Epithelial cell of esophagus (primary cell): ENCODE data around the gene SLC15A1.
A peak's percentile ranks its signal among the peaks of the same experiment; 100 is the strongest.
"Not testable (repeated sequence)": the region's sequence is repeated elsewhere in the genome, so short reads cannot be mapped to it uniquely, and the experiment has no call there.

Experiments used
- DNase-seq: peaks from one replicate; pipeline ENCODE4 v3.0.0; 2010; ENCODE audit warnings: low read depth
- H3K4me3 ChIP-seq: 2 replicates; pipeline ENCODE4 v1.5.1; 2011; ENCODE audit warnings: mild to moderate bottlenecking, low read length, control low read depth
- TF ChIP-seq, protein P1 (sequence below): IDR thresholded peaks from 2 replicates; pipeline ENCODE4 v1.5.1; 2011; ENCODE audit warnings: low read depth, mild to moderate bottlenecking, low read length, control low read depth, inconsistent platforms; ENCODE audit not compliant: insufficient read depth; ENCODE audit errors: missing control alignments

Gene SLC15A1

DNA sequence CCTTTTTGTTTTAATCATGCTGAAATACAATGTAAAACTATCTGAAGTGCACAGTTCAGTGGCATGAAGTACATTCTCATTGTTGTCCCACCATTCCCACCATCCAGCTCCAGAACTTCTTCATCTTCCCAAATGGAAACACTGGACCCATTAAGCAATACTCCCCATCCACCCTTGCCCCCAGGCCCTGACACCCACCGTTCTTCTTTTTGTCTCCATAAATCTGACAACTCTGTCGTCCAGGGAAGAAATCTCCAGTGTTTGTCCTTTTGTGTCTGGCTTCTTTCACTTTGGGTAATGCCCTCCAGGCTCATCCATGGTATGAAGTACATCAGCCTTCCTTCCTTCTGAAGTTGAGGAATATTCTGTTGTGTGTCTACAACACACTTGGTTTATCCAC lies 2.6 kb upstream of the SLC15A1 start:
- DNase-seq = no peak
- TF ChIP-seq, protein P1, sequence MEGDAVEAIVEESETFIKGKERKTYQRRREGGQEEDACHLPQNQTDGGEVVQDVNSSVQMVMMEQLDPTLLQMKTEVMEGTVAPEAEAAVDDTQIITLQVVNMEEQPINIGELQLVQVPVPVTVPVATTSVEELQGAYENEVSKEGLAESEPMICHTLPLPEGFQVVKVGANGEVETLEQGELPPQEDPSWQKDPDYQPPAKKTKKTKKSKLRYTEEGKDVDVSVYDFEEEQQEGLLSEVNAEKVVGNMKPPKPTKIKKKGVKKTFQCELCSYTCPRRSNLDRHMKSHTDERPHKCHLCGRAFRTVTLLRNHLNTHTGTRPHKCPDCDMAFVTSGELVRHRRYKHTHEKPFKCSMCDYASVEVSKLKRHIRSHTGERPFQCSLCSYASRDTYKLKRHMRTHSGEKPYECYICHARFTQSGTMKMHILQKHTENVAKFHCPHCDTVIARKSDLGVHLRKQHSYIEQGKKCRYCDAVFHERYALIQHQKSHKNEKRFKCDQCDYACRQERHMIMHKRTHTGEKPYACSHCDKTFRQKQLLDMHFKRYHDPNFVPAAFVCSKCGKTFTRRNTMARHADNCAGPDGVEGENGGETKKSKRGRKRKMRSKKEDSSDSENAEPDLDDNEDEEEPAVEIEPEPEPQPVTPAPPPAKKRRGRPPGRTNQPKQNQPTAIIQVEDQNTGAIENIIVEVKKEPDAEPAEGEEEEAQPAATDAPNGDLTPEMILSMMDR = no peak
- H3K4me3 ChIP-seq = no peak overlapping the region

DNA sequence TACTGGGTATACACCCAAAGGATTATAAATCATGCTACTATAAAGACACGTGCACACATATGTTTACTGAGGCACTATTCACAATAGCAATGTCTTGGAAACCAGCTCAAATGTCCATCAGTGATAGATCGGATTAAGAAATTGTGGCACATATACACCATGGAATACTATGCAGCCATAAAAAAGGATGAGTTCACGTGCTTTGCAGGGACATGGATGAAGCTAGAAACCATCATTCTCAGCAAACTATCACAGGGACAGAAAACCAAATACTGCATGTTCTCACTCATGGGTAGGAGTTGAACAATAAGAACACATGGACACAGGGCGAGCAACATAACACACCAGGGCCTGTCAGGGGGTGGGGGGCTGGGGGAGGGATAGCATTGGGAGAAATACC lies 2.0 kb upstream of the SLC15A1 start:
- DNase-seq, H3K4me3 ChIP-seq: not testable (repeated sequence)

DNA sequence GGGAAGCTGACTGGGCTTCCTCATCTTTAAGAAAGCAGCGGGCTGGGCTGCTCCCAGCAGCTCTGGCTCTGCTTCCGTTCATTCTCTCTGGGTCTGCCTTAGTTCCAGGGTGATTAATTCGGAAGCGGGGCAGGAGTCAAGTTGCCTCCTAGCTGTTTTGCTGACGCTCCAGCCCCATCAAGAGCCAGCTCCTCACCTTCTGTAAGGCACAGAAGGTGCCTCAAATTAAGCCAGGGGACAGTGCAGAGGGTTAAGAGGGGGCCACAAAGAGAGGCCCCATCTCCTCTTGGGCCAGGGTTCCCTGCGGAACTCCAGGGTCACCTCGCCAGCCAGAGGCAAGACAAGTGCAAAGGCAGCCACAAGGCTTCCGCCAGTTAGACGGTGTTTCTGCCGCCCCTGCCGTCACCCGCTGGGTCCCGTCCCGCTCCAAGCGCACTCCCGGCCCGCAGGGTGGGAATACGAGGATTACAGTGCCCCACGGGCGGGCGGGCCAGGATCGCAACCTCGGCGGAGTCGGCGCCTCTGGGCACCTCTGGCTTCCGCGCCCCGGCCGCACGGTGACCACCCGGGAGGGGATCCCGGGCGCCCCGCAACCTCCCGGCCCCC lies 508 bp downstream of the SLC15A1 start:
- H3K4me3 ChIP-seq = no peak overlapping the region
- TF ChIP-seq, protein P1 = no peak
- DNase-seq = peak; percentile 18

DNA sequence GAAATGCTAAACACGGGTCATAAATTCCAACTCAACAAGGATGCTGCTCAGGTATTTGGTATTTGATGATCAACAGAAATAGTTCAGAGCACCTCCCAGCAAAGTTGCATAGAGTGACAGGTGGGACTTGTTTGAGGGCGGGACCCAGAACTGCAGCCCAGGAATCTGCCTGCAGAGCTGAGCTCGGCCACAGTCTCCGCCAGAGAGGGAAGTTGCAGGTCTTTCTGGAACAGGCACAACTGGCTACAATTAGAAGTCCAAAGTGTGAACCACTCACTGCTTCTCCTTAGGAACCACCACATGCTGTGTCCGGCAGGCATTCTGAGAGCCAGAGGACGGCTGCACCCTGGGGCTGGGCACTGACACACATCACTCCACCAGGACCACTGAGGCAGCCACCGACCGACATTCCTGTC lies 1.1 kb downstream of the SLC15A1 start:
- peak; percentile 21 for DNase-seq
- TF ChIP-seq, protein P1 = no peak
- no peak overlapping the region for H3K4me3 ChIP-seq

DNA sequence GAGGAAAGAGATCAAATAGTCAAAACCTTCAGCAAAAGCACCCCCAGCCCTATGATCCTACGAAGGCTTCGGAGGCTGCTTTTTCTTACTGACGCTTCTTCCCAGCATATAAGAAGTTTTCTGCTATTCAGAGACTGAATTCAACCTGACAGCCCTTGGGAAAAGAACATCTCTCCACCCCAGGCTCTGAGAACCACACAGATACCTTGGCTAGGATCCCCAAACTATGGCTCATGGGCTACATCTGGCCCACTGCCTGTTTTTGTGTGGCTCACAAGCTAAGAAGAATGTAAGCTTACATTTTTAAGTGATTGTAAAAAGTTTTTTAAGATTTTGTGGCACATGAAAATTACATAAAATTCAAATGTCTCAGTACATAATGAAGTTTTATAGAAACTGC lies 3.0 kb downstream of the SLC15A1 start:
- no peak overlapping the region for H3K4me3 ChIP-seq
- no peak for DNase-seq
- TF ChIP-seq, protein P1 = no peak

DNA sequence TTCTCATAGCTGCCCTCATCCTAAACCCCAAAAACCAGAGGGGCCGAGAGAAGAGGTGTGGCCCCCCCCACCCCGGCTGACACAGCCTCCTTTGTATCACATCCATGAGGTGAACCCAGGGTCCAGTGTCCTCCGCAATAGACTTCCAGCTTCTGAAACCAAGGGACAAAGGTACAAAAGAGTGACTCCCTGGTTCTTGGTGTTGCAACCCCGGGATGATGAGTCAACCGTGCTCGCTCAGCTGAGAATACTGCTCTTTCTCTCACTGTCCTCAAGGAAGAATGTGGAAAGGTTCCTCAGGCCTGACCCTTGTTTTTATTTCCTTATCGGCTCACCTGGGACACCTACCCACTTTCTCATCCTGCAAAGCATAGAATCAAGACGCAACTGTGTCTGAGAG lies 5.5 kb downstream of the SLC15A1 start:
- no peak overlapping the region for H3K4me3 ChIP-seq
- TF ChIP-seq, protein P1 = no peak
- peak; percentile 73 for DNase-seq

DNA sequence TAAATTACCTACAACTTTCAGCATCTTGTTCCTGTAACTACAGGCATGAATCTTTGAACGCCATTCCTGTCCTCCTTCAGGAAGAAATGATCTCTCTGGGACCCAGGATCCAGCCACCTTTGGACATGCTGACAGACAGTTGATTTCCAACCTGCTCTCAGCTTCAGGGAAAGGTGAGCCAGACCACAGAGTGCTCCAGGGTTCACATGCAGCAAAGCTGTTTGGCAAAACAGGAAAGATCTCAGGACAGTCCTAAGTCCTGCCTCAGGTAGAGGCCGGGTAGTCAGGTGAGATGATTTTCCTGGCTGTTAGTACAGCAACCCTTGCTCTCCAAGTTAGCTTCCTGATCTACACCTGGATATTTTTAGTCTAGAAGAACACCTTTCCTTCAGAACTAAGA lies 9.1 kb downstream of the SLC15A1 start:
- no peak overlapping the region for H3K4me3 ChIP-seq
- TF ChIP-seq, protein P1 = no peak
- DNase-seq = no peak

DNA sequence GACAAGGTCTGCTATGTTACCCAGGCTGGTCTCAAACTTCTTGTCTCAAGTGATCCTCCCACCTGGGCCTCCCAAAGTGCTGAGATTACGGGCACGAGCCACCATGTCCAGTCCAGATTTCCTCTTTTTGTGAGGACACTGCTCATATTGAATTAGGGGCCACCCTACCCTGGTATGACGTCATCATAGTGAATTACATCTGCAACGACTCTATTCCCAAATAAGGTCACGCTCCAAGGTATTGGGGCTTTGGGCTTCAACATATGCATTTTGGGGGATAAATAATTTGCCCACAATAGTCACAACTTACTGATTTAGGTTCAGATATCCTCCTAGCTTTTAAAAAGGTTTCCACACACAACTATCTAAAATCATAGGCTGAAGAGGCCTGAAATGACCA lies 9.5 kb downstream of the SLC15A1 start:
- TF ChIP-seq, protein P1 = no peak
- no peak for DNase-seq
- no peak overlapping the region for H3K4me3 ChIP-seq
